HG02852 (cell line): ENCODE results near the gene NTRK3.

Source experiments
- ATAC-seq: cut with Tn5 transposase; IDR thresholded peaks from one replicate; pipeline ENCODE4 v1.9.1; 2021; ENCODE audit warnings: mild to moderate bottlenecking, moderate library complexity; ENCODE audit not compliant: unreplicated experiment

NTRK3 gene

GRCh38 chr15:88232771-88233201 is 23.8 kb downstream of the NTRK3 start:
- ATAC-seq: no peak

DNA sequence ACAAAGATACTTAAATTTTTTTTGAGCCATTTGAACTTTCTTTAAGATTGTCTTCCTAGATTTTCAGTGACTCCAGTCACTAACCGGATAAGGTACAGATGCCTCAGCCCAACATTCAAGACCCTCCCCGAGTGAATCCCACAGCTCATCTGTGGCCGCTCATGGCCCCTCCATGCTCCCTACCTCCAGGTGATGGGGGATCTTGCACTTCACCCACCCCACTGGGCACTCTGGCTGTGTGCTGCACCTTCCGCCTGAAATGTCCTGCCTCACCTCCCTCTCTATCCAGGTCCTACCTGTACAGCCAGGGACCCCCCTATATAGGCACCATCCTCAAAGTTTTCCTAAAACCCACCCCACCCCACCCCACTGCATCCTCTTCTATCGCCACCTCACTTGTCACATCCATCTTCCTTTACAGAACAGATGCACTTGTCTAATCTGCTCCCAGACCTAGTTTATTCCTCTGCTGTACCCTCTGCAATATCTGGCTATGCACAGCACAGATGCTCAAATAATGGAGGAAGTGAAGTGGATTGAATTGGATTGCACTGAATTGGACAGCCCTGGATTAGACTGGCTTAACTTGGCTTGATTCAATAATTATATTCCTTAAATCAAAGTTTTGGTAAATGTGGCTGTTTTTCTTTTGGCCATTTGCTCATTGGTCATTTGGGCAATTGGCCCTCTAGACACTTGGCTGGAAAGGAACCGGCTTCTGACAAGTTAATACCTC is 24.5 kb downstream of the NTRK3 start:
- no peak for ATAC-seq

DNA sequence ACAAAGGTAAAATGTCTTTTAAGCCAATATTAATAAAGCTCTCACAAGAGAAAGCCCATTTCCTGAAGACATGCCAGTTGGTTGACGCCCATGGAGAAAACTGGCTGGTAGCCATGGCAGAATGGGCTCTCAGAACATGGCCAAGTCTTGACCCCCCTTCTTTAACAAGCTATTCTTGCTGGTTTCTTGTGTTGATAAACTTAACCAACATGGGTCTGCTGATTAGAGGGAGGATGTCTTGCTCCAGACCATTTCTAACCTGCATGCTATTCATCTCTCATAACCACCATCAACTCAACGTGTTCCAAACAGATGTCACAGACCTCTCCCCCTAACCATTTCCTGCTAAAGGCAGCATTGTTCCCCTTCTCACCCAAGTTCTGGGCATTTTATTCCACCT is 25.7 kb downstream of the NTRK3 start:
- no peak for ATAC-seq

- no peak for ATAC-seq
Measured at GRCh38 chr15:88225461-88225860, 31.1 kb downstream of the NTRK3 start.

DNA sequence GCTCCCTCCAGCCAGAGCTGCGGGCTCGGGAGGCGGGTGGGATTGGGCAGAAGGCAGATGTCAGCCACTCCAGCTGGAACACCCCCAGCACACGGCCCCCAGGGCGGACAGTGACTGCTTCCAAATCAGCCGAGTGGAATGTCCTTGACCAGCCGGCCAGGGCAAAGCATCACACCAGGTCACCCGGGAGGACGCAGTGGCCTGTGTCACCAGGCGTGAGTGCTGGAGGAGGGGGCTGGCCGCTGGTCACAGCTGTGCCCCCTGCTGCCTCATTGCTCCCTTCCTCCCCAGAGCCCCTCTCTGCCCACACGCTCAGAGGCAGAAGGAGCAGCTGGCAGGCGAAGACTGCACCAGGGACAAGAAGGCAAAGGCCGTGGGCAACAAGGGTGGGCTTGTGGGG is 33.5 kb downstream of the NTRK3 start:
- no peak for ATAC-seq

GRCh38 chr15:88221836-88222235 is 34.7 kb downstream of the NTRK3 start:
- ATAC-seq: no peak

- ATAC-seq: no peak
Measured at GRCh38 chr15:88220443-88221335, 35.9 kb downstream of the NTRK3 start.

GRCh38 chr15:88219623-88220022 is 36.9 kb downstream of the NTRK3 start:
- ATAC-seq: no peak

GRCh38 chr15:88218557-88219221 is 37.9 kb downstream of the NTRK3 start:
- no peak for ATAC-seq

- ATAC-seq: no peak
Measured at GRCh38 chr15:88215066-88215648, 41.4 kb downstream of the NTRK3 start.

GRCh38 chr15:88209111-88209510 is 47.4 kb downstream of the NTRK3 start:
- ATAC-seq: no peak

GRCh38 chr15:88208396-88208795 is 48.1 kb downstream of the NTRK3 start:
- no peak for ATAC-seq

- ATAC-seq: no peak
Measured at GRCh38 chr15:88207565-88207964, 49.0 kb downstream of the NTRK3 start.

DNA sequence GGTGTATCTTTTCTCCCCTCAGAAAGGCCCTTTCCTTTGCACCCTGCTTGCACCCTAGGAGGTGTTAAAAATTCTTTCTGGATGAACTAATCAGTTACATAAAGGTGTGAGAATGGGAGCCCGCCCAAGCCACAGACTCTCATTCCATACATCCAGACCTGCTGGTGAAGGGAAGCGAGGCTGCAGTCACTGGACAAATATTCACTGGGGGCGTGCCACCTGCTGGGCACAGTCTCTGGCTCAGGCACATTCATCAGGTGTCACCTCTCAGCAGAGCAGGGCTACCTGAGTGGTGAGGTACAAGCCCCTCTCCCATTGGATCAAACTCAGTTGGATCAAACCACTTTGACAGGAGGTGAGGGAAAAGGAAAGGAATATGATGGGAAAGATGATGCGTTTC is 52.0 kb downstream of the NTRK3 start:
- no peak for ATAC-seq

DNA sequence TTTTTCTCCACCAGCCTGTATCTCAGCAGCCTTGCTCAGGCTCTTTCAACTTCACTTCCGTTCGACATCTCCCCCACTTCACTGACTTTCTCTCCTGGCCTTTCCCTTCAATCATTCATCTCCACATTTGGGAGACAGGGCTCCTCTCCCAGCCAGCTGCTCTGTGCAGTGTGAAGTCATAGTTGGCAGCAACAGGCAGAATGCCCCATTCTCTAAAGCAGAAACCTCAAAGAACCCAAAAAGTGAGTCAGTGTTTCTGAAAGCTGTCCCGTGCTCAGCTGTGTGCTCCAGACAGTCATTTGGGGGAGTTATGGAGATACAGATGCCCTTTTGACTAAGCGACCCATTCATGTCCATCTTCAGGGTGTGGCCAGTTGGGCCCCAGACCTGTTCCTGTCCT is 54.3 kb downstream of the NTRK3 start:
- no peak for ATAC-seq

GRCh38 chr15:88201207-88201606 is 55.3 kb downstream of the NTRK3 start:
- no peak for ATAC-seq

DNA sequence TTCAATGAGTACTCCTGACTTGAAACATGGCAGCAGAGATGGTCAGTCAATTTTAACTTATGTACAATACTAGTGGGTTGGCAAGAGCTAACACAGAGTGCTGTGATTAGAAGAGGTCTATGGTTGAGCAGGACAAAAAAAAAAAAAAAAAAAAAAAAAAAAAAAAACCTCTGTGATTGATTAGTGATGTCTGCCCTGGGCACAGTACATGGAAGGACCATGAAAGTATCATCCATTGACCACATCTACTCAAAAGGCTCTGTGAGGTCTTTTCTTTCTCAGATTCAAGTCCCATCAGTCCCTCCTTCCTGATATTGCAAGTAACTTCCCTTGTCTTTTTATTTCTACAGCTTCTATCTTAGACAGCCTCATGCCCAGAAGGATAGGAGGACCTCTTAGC is 59.6 kb downstream of the NTRK3 start:
- no peak for ATAC-seq

DNA sequence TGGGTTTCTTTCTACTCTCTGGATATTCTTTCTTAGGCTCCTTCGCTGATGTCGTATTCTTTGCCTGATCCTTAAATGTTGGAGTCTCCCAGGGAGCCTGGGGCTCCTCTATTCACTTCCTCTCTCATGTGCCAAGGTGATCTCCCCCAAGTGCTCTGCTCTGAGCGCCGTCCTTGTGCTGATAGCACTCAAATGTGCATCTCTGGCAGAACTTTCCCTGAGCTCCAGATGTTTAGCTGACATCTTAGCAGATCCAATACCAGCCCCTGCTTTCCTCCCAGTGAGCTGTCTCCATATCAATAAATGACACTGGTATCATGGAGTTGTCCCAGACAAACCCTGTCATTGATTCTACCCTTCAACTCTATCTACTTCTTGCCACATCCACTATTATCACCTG is 62.4 kb downstream of the NTRK3 start:
- no peak for ATAC-seq

DNA sequence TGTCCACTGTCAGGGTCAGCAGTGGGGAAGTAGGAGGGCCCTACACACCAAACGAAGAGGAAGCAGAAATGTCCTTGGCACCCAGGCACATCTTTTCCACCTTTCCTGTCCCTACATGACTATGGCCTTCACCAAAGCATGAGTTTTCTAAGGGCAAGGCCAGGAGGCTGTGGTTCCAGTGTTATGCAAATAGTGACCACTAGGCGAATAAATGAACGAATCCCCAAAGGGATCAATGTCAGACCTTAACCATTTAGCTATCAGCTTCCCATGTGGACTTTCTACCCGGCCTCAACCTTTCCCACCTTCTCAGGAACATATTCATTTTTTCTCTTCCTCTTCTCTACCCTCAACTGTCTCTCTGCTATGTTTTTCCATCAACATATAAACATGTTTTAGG is 63.1 kb downstream of the NTRK3 start:
- ATAC-seq: no peak

- ATAC-seq: no peak
Measured at GRCh38 chr15:88191812-88192165, 64.8 kb downstream of the NTRK3 start.

GRCh38 chr15:88190232-88190631 is 66.3 kb downstream of the NTRK3 start:
- no peak for ATAC-seq
